NCI-H146 (cell line): ENCODE results near the gene CORO1C.
A peak's percentile ranks its signal among the peaks of the same experiment; 100 is the strongest.

ENCODE experiments used
- DNase-seq: peaks from one replicate; lab custom pipeline; 2025; lab: John Stamatoyannopoulos, UW

The CORO1C gene

GRCh38 chr12:108599948-108600701 is 131.2 kb downstream of the CORO1C start:
- DNase-seq = no peak

- DNase-seq = no peak
These were observed 131.8 kb downstream of the CORO1C start for GRCh38 chr12:108599541-108599940.

GRCh38 chr12:108598553-108599250 is 132.6 kb downstream of the CORO1C start:
- no peak for DNase-seq

GRCh38 chr12:108597559-108598471 is 133.5 kb downstream of the CORO1C start, which contains the start of gene TMEM119:
Gene TMEM119, minus strand, starts transcription at chr12:108598084. Its CDS starts 5,701 bp downstream, at chr12:108592383.
- DNase-seq = no peak

GRCh38 chr12:108596854-108597558 is 134.3 kb downstream of the CORO1C start:
- DNase-seq = peak; percentile 32

- no peak for DNase-seq
These were observed 135.3 kb downstream of the CORO1C start for GRCh38 chr12:108595711-108596647.
